NT2/D1 (cell line): ENCODE results near the gene GCNT1.

Source experiments
- DNase-seq: peaks from one replicate; pipeline ENCODE4 v3.0.0-alpha.2; 2011; ENCODE audit warnings: low read depth, low spot score
- H3K27me3 ChIP-seq: 2 replicates; pipeline ENCODE4 v1.6.0; 2011; ENCODE audit warnings: mild to moderate bottlenecking; ENCODE audit not compliant: insufficient read length, insufficient read depth
- H3K36me3 ChIP-seq: 2 replicates; pipeline ENCODE4 v1.6.1; 2011; ENCODE audit warnings: mild to moderate bottlenecking, low read length, mixed read lengths; ENCODE audit not compliant: insufficient read depth, insufficient read length
- H3K4me1 ChIP-seq: 2 replicates; pipeline ENCODE4 v1.5.1; 2011; ENCODE audit not compliant: insufficient read depth, insufficient read length
- H3K4me3 ChIP-seq: 2 replicates; pipeline ENCODE4 v1.5.1; 2011; ENCODE audit warnings: low read depth; ENCODE audit not compliant: insufficient read length
- H3K9ac ChIP-seq: 2 replicates; pipeline ENCODE4 v1.6.0; 2011; ENCODE audit warnings: low read depth; ENCODE audit not compliant: insufficient read length
- H3K9me3 ChIP-seq: 2 replicates; pipeline ENCODE4 v1.5.1; 2011; ENCODE audit warnings: mild to moderate bottlenecking, low read length; ENCODE audit not compliant: insufficient read depth
- SUZ12 ChIP-seq: IDR thresholded peaks from 2 replicates; pipeline ENCODE4 v1.6.1; 2011; ENCODE audit not compliant: insufficient read length, insufficient read depth; ENCODE audit errors: extremely low read depth
- YY1 ChIP-seq: IDR thresholded peaks from 2 replicates; pipeline ENCODE4 v1.6.1; 2011; ENCODE audit not compliant: insufficient read length, insufficient read depth
- ZNF274 ChIP-seq: IDR thresholded peaks from 2 replicates; pipeline ENCODE4 v1.6.1; 2011; ENCODE audit warnings: mild to moderate bottlenecking, low read depth, low read length

GCNT1 gene

GRCh38 chr9:76456202-76456926 is 2.6 kb upstream of the GCNT1 start:
- no peak for DNase-seq
- Histone ChIP-seq H3K4me3 (no peak overlapping the region), H3K9me3 (no peaks in the 10 kb centered on the region), H3K4me1 (peaks cover 3% of the 10 kb centered on the region), H3K9ac (no peak overlapping the region), H3K27me3 (peaks cover 8% of the 10 kb centered on the region), H3K36me3 (no peaks in the 10 kb centered on the region)
- no peak for TF ChIP-seq ZNF274
- TF ChIP-seq SUZ12: no peak
- TF ChIP-seq YY1: no peak

- Histone ChIP-seq H3K36me3 (peaks cover 8% of the 10 kb centered on the region), H3K27me3 (peaks cover 8% of the 10 kb centered on the region), H3K4me3 (peak overlapping the region; percentile 85), H3K9me3 (no peaks in the 10 kb centered on the region), H3K9ac (peak overlapping the region; percentile 90), H3K4me1 (peaks cover 3% of the 10 kb centered on the region)
- TF ChIP-seq YY1: no peak
- TF ChIP-seq SUZ12: no peak
- TF ChIP-seq ZNF274: no peak
- DNase-seq: no peak
These were observed 983 bp downstream of the GCNT1 start for GRCh38 chr9:76459694-76460635.

- no peak for DNase-seq
- no peak overlapping the region for H3K4me3 ChIP-seq
- peaks cover 8% of the 10 kb centered on the region for H3K27me3 ChIP-seq
These were observed 3.1 kb downstream of the GCNT1 start for GRCh38 chr9:76462126-76462525.

GRCh38 chr9:76463211-76463610 is 4.2 kb downstream of the GCNT1 start:
- Histone ChIP-seq H3K9me3 (no peaks in the 10 kb centered on the region), H3K4me1 (peaks cover 3% of the 10 kb centered on the region), H3K27me3 (peaks cover 8% of the 10 kb centered on the region), H3K4me3 (no peak overlapping the region), H3K36me3 (peaks cover 13% of the 10 kb centered on the region), H3K9ac (no peak overlapping the region)
- DNase-seq: no peak
- TF ChIP-seq YY1 (no peak), SUZ12 (no peak), ZNF274 (no peak)

More at GRCh38 chr9:76462126-76462525, 3.1 kb downstream of the GCNT1 start:
- Histone ChIP-seq H3K36me3 (peaks cover 13% of the 10 kb centered on the region), H3K9me3 (no peaks in the 10 kb centered on the region), H3K4me1 (peaks cover 3% of the 10 kb centered on the region), H3K9ac (no peak overlapping the region)
- TF ChIP-seq SUZ12 (no peak), YY1 (no peak), ZNF274 (no peak)

- TF ChIP-seq SUZ12 (no peak), ZNF274 (no peak), YY1 (no peak)
- peaks cover 2% of the 10 kb centered on the region for H3K27me3 ChIP-seq
These were observed 5.7 kb downstream of the GCNT1 start for GRCh38 chr9:76464706-76465105.

GRCh38 chr9:76465442-76466298 is 6.7 kb downstream of the GCNT1 start:
- H3K4me1 ChIP-seq: peaks cover 3% of the 10 kb centered on the region
- peaks cover 13% of the 10 kb centered on the region for H3K36me3 ChIP-seq
- no peak overlapping the region for H3K9ac ChIP-seq
- DNase-seq: no peak
- H3K27me3 ChIP-seq: no peaks in the 10 kb centered on the region
- no peaks in the 10 kb centered on the region for H3K9me3 ChIP-seq
- TF ChIP-seq SUZ12 (no peak), YY1 (no peak), ZNF274 (no peak)
- no peak overlapping the region for H3K4me3 ChIP-seq

More at GRCh38 chr9:76464706-76465105, 5.7 kb downstream of the GCNT1 start:
- Histone ChIP-seq H3K9ac (no peak overlapping the region), H3K9me3 (no peaks in the 10 kb centered on the region), H3K4me1 (peaks cover 3% of the 10 kb centered on the region), H3K4me3 (no peak overlapping the region), H3K36me3 (peaks cover 13% of the 10 kb centered on the region)
- no peak for DNase-seq
